Measurements from ENCODE around the gene FRMD7.
A peak's percentile ranks its signal among the peaks of the same experiment; 100 is the strongest.
"Not testable (repeated sequence)": the region's sequence is repeated elsewhere in the genome, so short reads cannot be mapped to it uniquely, and the experiment has no call there.

Gene FRMD7

GRCh38 chrX:132165005-132165404 is 37.2 kb upstream of the FRMD7 start:
- TF ChIP-seq PPARA (CRISPR knock-in tag; IDR thresholded peaks at IDR 0.05; ENCODE audit: borderline replicate concordance): no peak
- TF ChIP-seq ZNF8 (CRISPR knock-in tag; IDR thresholded peaks at IDR 0.05): peak; percentile 99
- no peak for ATAC-seq

- ATAC-seq: not testable (repeated sequence)
These were observed 35.3 kb upstream of the FRMD7 start for GRCh38 chrX:132163094-132163493.

GRCh38 chrX:132153166-132153565 is 25.3 kb upstream of the FRMD7 start:
- ATAC-seq: no peak
- TF ChIP-seq TOX (CRISPR knock-in tag; IDR thresholded peaks at IDR 0.05; ENCODE audit: borderline replicate concordance): no peak
- TF ChIP-seq TCF4 (CRISPR knock-in tag; IDR thresholded peaks at IDR 0.05; ENCODE audit: borderline replicate concordance): no peak
- no peak for TF ChIP-seq ISL1 (CRISPR knock-in tag; IDR thresholded peaks at IDR 0.05)
- no peak for TF ChIP-seq PPARA (CRISPR knock-in tag; IDR thresholded peaks at IDR 0.05; ENCODE audit: borderline replicate concordance)
- TF ChIP-seq PATZ1 (CRISPR knock-in tag; IDR thresholded peaks at IDR 0.05; ENCODE audit: borderline replicate concordance): no peak
- TF ChIP-seq ZNF565 (CRISPR knock-in tag; conservative IDR thresholded peaks at IDR 0.05; ENCODE audit: low read depth): no peak
- no peak for TF ChIP-seq ZC3H10 (CRISPR knock-in tag; IDR thresholded peaks at IDR 0.05)
- TF ChIP-seq POU6F1 (CRISPR knock-in tag; IDR thresholded peaks at IDR 0.05; ENCODE audit: borderline replicate concordance, low read depth): no peak
- TF ChIP-seq ESRRG (CRISPR knock-in tag; IDR thresholded peaks at IDR 0.05): no peak
- no peak for TF ChIP-seq SNAI2 (CRISPR knock-in tag; IDR thresholded peaks at IDR 0.05)
- no peak for TF ChIP-seq ZFP3 (CRISPR knock-in tag; IDR thresholded peaks at IDR 0.05)
- TF ChIP-seq CSRNP3 (CRISPR knock-in tag; IDR thresholded peaks at IDR 0.05): no peak
- TF ChIP-seq BACH2 (CRISPR knock-in tag; IDR thresholded peaks at IDR 0.05; ENCODE audit: borderline replicate concordance): no peak
- no peak for TF ChIP-seq TSHZ2 (CRISPR knock-in tag; IDR thresholded peaks at IDR 0.05)
- no peak for TF ChIP-seq ZNF70 (CRISPR knock-in tag; IDR thresholded peaks at IDR 0.05)
- no peak for TF ChIP-seq GLIS3 (CRISPR knock-in tag; IDR thresholded peaks at IDR 0.05)
- no peak for TF ChIP-seq RARB (CRISPR knock-in tag; IDR thresholded peaks at IDR 0.05)

GRCh38 chrX:132146456-132146855 is 18.6 kb upstream of the FRMD7 start:
- ATAC-seq: no peak
- TF ChIP-seq ZC3H10 (CRISPR knock-in tag; IDR thresholded peaks at IDR 0.05): no peak
- TF ChIP-seq PATZ1 (CRISPR knock-in tag; IDR thresholded peaks at IDR 0.05; ENCODE audit: borderline replicate concordance): no peak
- no peak for TF ChIP-seq ZFP30 (CRISPR knock-in tag; IDR thresholded peaks at IDR 0.05)
- no peak for TF ChIP-seq SNAI2 (CRISPR knock-in tag; IDR thresholded peaks at IDR 0.05)
- TF ChIP-seq TCF4 (CRISPR knock-in tag; IDR thresholded peaks at IDR 0.05; ENCODE audit: borderline replicate concordance): no peak
- TF ChIP-seq ISL1 (CRISPR knock-in tag; IDR thresholded peaks at IDR 0.05): no peak
- TF ChIP-seq TOX (CRISPR knock-in tag; IDR thresholded peaks at IDR 0.05; ENCODE audit: borderline replicate concordance): no peak
- no peak for TF ChIP-seq ARNTL (CRISPR knock-in tag; IDR thresholded peaks at IDR 0.05; ENCODE audit: borderline replicate concordance, low read depth)
- no peak for TF ChIP-seq PPARA (CRISPR knock-in tag; IDR thresholded peaks at IDR 0.05; ENCODE audit: borderline replicate concordance)
- TF ChIP-seq POU6F1 (CRISPR knock-in tag; IDR thresholded peaks at IDR 0.05; ENCODE audit: borderline replicate concordance, low read depth): no peak
- TF ChIP-seq BACH2 (CRISPR knock-in tag; IDR thresholded peaks at IDR 0.05; ENCODE audit: borderline replicate concordance): no peak
- no peak for TF ChIP-seq ZNF565 (CRISPR knock-in tag; conservative IDR thresholded peaks at IDR 0.05; ENCODE audit: low read depth)
- no peak for TF ChIP-seq RARB (CRISPR knock-in tag; IDR thresholded peaks at IDR 0.05)
- no peak for TF ChIP-seq TSHZ2 (CRISPR knock-in tag; IDR thresholded peaks at IDR 0.05)
